Endothelial cell of umbilical vein (primary cell): ENCODE results near the gene SLC28A2. TPM values are rescaled to one million over a fixed set of nuclear protein-coding genes. Genes with fewer than 3 reads are reported as not detected.

Experiments used
- BruUV-seq: library from RNA; stranded (reverse); fragments of 400-500 nt; replicated peaks from 2 replicates; lab custom pipeline; 2021; lab: Mats Ljungman, UMichigan
- CTCF ChIA-PET: fragments of 300-600, 350-600 bp; sonication (Branson Sonifier 250); formaldehyde crosslinking; loops from one replicate; lab custom pipeline; 2021; ENCODE audit warnings: antibody characterized with exemption, inconsistent platforms; lab: Charles Lee
- POLR2A ChIA-PET: fragments of 300-600, 350-600 bp; sonication (Branson Sonifier 250); formaldehyde crosslinking; loops from one replicate; lab custom pipeline; 2021; ENCODE audit warnings: antibody characterized with exemption, inconsistent platforms; lab: Charles Lee
- DNase-seq: peaks from one replicate; pipeline ENCODE4 v3.0.0-alpha.2; 2011; ENCODE audit warnings: low read depth, low spot score
- FAIRE-seq: peaks from 2 replicates; lab custom pipeline; 2011; peaks lifted over from hg19 to GRCh38; lab: Jason Lieb, UNC
- H2AFZ ChIP-seq: 2 replicates; pipeline ENCODE4 v1.6.0; 2012; ENCODE audit warnings: low read depth, low read length, control low read depth, inconsistent platforms
- H3K27ac ChIP-seq: 2 replicates; pipeline ENCODE4 v1.5.1; 2011; ENCODE audit warnings: low read depth, mild to moderate bottlenecking, control low read depth, low read length, moderate library complexity; ENCODE audit not compliant: insufficient read depth
- H3K27me3 ChIP-seq, 2 experiments: 2 replicates each; pipeline versions ENCODE4 v1.6.0 to v1.6.1; 2011; ENCODE audit warnings: low read length in 2 of 2, mixed read lengths in 1 of 2; ENCODE audit not compliant: control insufficient read depth in 2 of 2, insufficient read depth in 2 of 2
- H3K36me3 ChIP-seq, 2 experiments: 2 replicates in 1 of 2; 3 replicates in 1 of 2; pipeline ENCODE4 v1.5.1; 2011; ENCODE audit warnings: low read length in 2 of 2, mild to moderate bottlenecking in 1 of 2, moderate library complexity in 1 of 2; ENCODE audit not compliant: control insufficient read depth in 2 of 2, insufficient read depth in 2 of 2; ENCODE audit errors: extremely low read depth in 1 of 2
- H3K4me1 ChIP-seq: 3 replicates; pipeline ENCODE4 v1.5.1; 2011; ENCODE audit warnings: mild to moderate bottlenecking, low read length; ENCODE audit not compliant: control insufficient read depth, insufficient read depth; ENCODE audit errors: extremely low read depth
- H3K4me2 ChIP-seq: 2 replicates; pipeline ENCODE4 v1.6.1; 2011; ENCODE audit warnings: low read length, control low read depth, mixed read lengths; ENCODE audit not compliant: insufficient read depth
- H3K4me3 ChIP-seq, 3 experiments: fragments of 200-600 bp in 1 of 3; sonication (generic), shearing (Covaris generic) in 1 of 3; replicated peaks in 1 of 3; 2 replicates each; pipeline ENCODE4 v1.5.1; 2011 to 2016; ENCODE audit warnings: control low read depth in 3 of 3, low read length in 3 of 3, mild to moderate bottlenecking in 2 of 3, inconsistent platforms in 1 of 3, low read depth in 1 of 3, moderate library complexity in 1 of 3; ENCODE audit not compliant: insufficient read depth in 1 of 3
- H3K79me2 ChIP-seq: 2 replicates; pipeline ENCODE4 v1.6.0; 2012; ENCODE audit warnings: low read length, inconsistent platforms; ENCODE audit not compliant: control insufficient read depth, insufficient read depth
- H3K9ac ChIP-seq: replicated peaks from 2 replicates; pipeline ENCODE3; 2011; ENCODE audit warnings: low read length, control low read depth; ENCODE audit not compliant: insufficient read depth; ENCODE audit errors: extremely low read depth
- H3K9me1 ChIP-seq: replicated peaks from 3 replicates; pipeline ENCODE4 v1.6.0; 2011; ENCODE audit warnings: mild to moderate bottlenecking, low read length; ENCODE audit not compliant: control insufficient read depth, insufficient read depth; ENCODE audit errors: extremely low read depth
- H3K9me3 ChIP-seq: replicated peaks from 2 replicates; pipeline ENCODE4 v1.5.1; 2012; ENCODE audit warnings: low read length, inconsistent platforms; ENCODE audit not compliant: control insufficient read depth, insufficient read depth
- H4K20me1 ChIP-seq: replicated peaks from 2 replicates; pipeline ENCODE3; 2011; ENCODE audit warnings: mild to moderate bottlenecking, low read length; ENCODE audit not compliant: control insufficient read depth, insufficient read depth; ENCODE audit errors: extremely low read depth
- FOS ChIP-seq: IDR thresholded peaks from 2 replicates; pipeline ENCODE4 v1.6.1; 2011; ENCODE audit warnings: mild to moderate bottlenecking, low read length, moderate library complexity, borderline replicate concordance; ENCODE audit not compliant: insufficient read depth
- MAX ChIP-seq: IDR thresholded peaks from 2 replicates; pipeline ENCODE4 v1.6.1; 2011; ENCODE audit not compliant: insufficient read depth, insufficient read length
- dilution Hi-C: fragments of 300-500 bp; cut with MboI; formaldehyde crosslinking; loops from one replicate; pipeline ENCODE4 v1.15.0; 2019; ENCODE audit warnings: low sequenced_read_pairs; ENCODE audit not compliant: extremely low pct_ligation_motif_present
- intact Hi-C: fragments of 100-400 bp; cut with micrococcal nuclease; formaldehyde crosslinking; loops from one replicate; pipeline ENCODE4 v1.10.0; 2022
- polyA plus RNA-seq, 4 experiments: library from polyadenylated mRNA; depleted of rRNA in 3 of 4; stranded (reverse) in 3 of 4; unstranded in 1 of 4; fragments of >200 nt; gene quantifications; 2 replicates each; pipeline versions ENCODE4 v1.2.1 to v1.2.3, GENCODE V29; 2011 to 2012; ENCODE audit warnings: missing spikeins in 1 of 4
- total RNA-seq: library from RNA; stranded (reverse); gene quantifications from 2 replicates; pipeline ENCODE4 v1.2.3, GENCODE V29; 2021

Gene SLC28A2
- total and polyA plus RNA-seq, 2 donors (not counting 3 experiments of a cell fraction or from before 2014, with no cell fraction given) = not detected

GRCh38 chr15:45326741-45327140 is 74.7 kb downstream of the SLC28A2 start:
- POLR2A ChIA-PET = interaction anchor here (0.6 kb wide), 1 partner anchor 111 kb away, joined by 4 read pairs; no protein-coding TSS in a partner anchor
- Histone ChIP-seq H3K79me2 (no peaks in the 10 kb centered on the region), H3K36me3 (no peaks in the 10 kb centered on the region), H3K27me3 (no peaks in the 10 kb centered on the region), H3K4me3 (no peak overlapping the region), H3K9me3 (no peaks in the 10 kb centered on the region), H2AFZ (no peak overlapping the region), H4K20me1 (no peaks in the 10 kb centered on the region), H3K4me2 (no peak overlapping the region), H3K9ac (no peak overlapping the region), H3K27ac (no peak overlapping the region), H3K9me1 (no peaks in the 10 kb centered on the region), H3K4me1 (no peaks in the 10 kb centered on the region)
- no peak for DNase-seq
- dilution Hi-C loops (no loop called here), intact Hi-C loops (no loop called here)
- no TSS peak for BruUV-seq
- TF ChIP-seq MAX = no peak
- no peak for TF ChIP-seq FOS
- no peak for FAIRE-seq
- CTCF ChIA-PET = interaction anchor here (0.6 to 1.1 kb wide), 2 partner anchors 17 to 117 kb away, joined by 3 read pairs; no protein-coding TSS in a partner anchor

Other genes starting within 250 kb of the SLC28A2 start
- gene SORD, start 229.0 kb upstream of the SLC28A2 start, total RNA-seq = 16.6 and 23.0 TPM in 2 replicates
- gene SORD, start 229.0 kb upstream of the SLC28A2 start, polyA plus RNA-seq = 18.0 and 31.8 TPM in 2 replicates
- gene DUOX2, start 138.1 kb upstream of the SLC28A2 start, total RNA-seq = not detected in 2 replicates
- gene DUOX2, start 138.1 kb upstream of the SLC28A2 start, polyA plus RNA-seq = 0.01 and 0.02 TPM in 2 replicates
- gene DUOXA2, start 137.9 kb upstream of the SLC28A2 start, total RNA-seq = not detected in 2 replicates
- gene DUOXA2, start 137.9 kb upstream of the SLC28A2 start, polyA plus RNA-seq = not detected in 2 replicates
- gene DUOXA1, start 122.4 kb upstream of the SLC28A2 start, total RNA-seq = not detected in 2 replicates
- 0.07 TPM in 1 of 2 replicates, not detected in the other for gene DUOXA1, start 122.4 kb upstream of the SLC28A2 start, polyA plus RNA-seq
- gene DUOX1, start 122.2 kb upstream of the SLC28A2 start, total RNA-seq = not detected in 2 replicates
- gene DUOX1, start 122.2 kb upstream of the SLC28A2 start, polyA plus RNA-seq = not detected in 2 replicates
- gene SHF, start 64.3 kb upstream of the SLC28A2 start, total RNA-seq = 5.2 and 5.6 TPM in 2 replicates
- gene SHF, start 64.3 kb upstream of the SLC28A2 start, polyA plus RNA-seq = 2.8 and 3.8 TPM in 2 replicates
- 0.48 and 0.60 TPM in 2 replicates for gene GATM, start 126.3 kb downstream of the SLC28A2 start, total RNA-seq
- gene GATM, start 126.3 kb downstream of the SLC28A2 start, polyA plus RNA-seq = 0.16 and 0.21 TPM in 2 replicates